Panc1 (cell line): Measurements from ENCODE around the gene IP6K2. TPM values are rescaled to one million over a fixed set of nuclear protein-coding genes. Genes with fewer than 3 reads are reported as not detected.

Experiments used
- ATAC-seq: fragments of 200-7000 bp; cut with Tn5 transposase; 2 replicates; pipeline ENCODE4 v1.9.1; 2020; ENCODE audit warnings: mild to moderate bottlenecking, moderate library complexity
- BruUV-seq: library from RNA; stranded (reverse); fragments of 400-500 nt; replicated peaks from 2 replicates; lab custom pipeline; 2021; lab: Mats Ljungman, UMichigan
- CTCF ChIA-PET: fragments of 300-600 bp; sonication (Branson Sonifier 250); formaldehyde crosslinking; loops from one replicate; lab custom pipeline; 2022; ENCODE audit warnings: antibody characterized with exemption; lab: Charles Lee
- POLR2A ChIA-PET: fragments of 300-600 bp; sonication (Branson Sonifier 250); formaldehyde crosslinking; loops from one replicate; lab custom pipeline; 2022; ENCODE audit warnings: antibody characterized with exemption; lab: Charles Lee
- DNase-seq: peaks from one replicate; pipeline ENCODE4 v3.0.0-alpha.2; 2010; ENCODE audit warnings: low read depth, low spot score
- H3K27ac ChIP-seq: 2 replicates; pipeline ENCODE4 v1.5.1; 2011; ENCODE audit warnings: mild to moderate bottlenecking, low read length, inconsistent platforms
- H3K27me3 ChIP-seq: fragments of 200-500 bp; sonication (Bioruptor generic); 2 replicates; pipeline ENCODE4 v1.6.0; 2014; ENCODE audit warnings: low read length, inconsistent platforms; ENCODE audit not compliant: control insufficient read depth, insufficient read depth
- H3K36me3 ChIP-seq: fragments of 200-500 bp; sonication (Bioruptor generic); 2 replicates; pipeline ENCODE4 v1.5.1; 2014; ENCODE audit warnings: inconsistent platforms, mild to moderate bottlenecking, low read length, moderate library complexity; ENCODE audit not compliant: control insufficient read depth, insufficient read depth
- H3K4me1 ChIP-seq: 2 replicates; pipeline ENCODE4 v1.5.1; 2011; ENCODE audit warnings: inconsistent platforms, mild to moderate bottlenecking, low read length, moderate library complexity; ENCODE audit not compliant: control insufficient read depth, insufficient read depth
- H3K4me3 ChIP-seq, 2 experiments: 2 replicates each; pipeline ENCODE4 v1.5.1; 2011 to 2012; ENCODE audit warnings: low read depth in 2 of 2, low read length in 2 of 2, mild to moderate bottlenecking in 2 of 2, inconsistent platforms in 1 of 2, moderate library complexity in 1 of 2
- H3K9me3 ChIP-seq: fragments of 200-500 bp; sonication (Bioruptor generic); 2 replicates; pipeline ENCODE4 v1.5.1; 2014; ENCODE audit warnings: low read depth, mild to moderate bottlenecking, inconsistent platforms, low read length, moderate library complexity; ENCODE audit not compliant: control insufficient read depth, insufficient read depth
- POLR2AphosphoS5 ChIP-seq: IDR thresholded peaks from 2 replicates; pipeline ENCODE4 v1.6.1; 2012; ENCODE audit warnings: mild to moderate bottlenecking, low read depth, low read length, moderate library complexity
- SIN3A ChIP-seq: IDR thresholded peaks from 2 replicates; pipeline ENCODE4 v1.6.1; 2012; ENCODE audit warnings: low read depth, mild to moderate bottlenecking, low read length, moderate library complexity, borderline replicate concordance; ENCODE audit not compliant: insufficient read depth
- TCF7L2 ChIP-seq: IDR thresholded peaks from 2 replicates; pipeline ENCODE4 v1.6.1; 2011; ENCODE audit warnings: mild to moderate bottlenecking, low read depth, low read length, inconsistent platforms
- in situ Hi-C: cut with HindIII; loops from 2 replicates; pipeline ENCODE4 v1.10.0; 2016; ENCODE audit warnings: low sequenced_read_pairs, low pct_unique_long_range_greater_than_20kb
- intact Hi-C: fragments of 100-400 bp; cut with micrococcal nuclease; formaldehyde crosslinking; loops from one replicate; pipeline ENCODE4 v1.10.0; 2022; ENCODE audit not compliant: unreplicated experiment
- total RNA-seq: library from RNA; stranded (reverse); gene quantifications from one replicate; pipeline ENCODE4 v1.2.1, GENCODE V29; 2021; ENCODE audit not compliant: unreplicated experiment
- TF ChIP-seq, protein P1 (sequence below): fragments of 450-650 bp; IDR thresholded peaks from 2 replicates; pipeline ENCODE4 v1.5.1; 2017; ENCODE audit warnings: mild to moderate bottlenecking
- TF ChIP-seq, protein P2 (sequence below), 2 experiments: IDR thresholded peaks; 2 replicates each; pipeline ENCODE4 v1.6.1; 2011 to 2012; ENCODE audit warnings: low read depth in 2 of 2, control low read depth in 1 of 2, low read length in 1 of 2, mild to moderate bottlenecking in 1 of 2, moderate library complexity in 1 of 2; ENCODE audit not compliant: insufficient read depth in 1 of 2

The IP6K2 gene
- total RNA-seq, 1 experiment from 2014 or later = 50.2 TPM

DNA sequence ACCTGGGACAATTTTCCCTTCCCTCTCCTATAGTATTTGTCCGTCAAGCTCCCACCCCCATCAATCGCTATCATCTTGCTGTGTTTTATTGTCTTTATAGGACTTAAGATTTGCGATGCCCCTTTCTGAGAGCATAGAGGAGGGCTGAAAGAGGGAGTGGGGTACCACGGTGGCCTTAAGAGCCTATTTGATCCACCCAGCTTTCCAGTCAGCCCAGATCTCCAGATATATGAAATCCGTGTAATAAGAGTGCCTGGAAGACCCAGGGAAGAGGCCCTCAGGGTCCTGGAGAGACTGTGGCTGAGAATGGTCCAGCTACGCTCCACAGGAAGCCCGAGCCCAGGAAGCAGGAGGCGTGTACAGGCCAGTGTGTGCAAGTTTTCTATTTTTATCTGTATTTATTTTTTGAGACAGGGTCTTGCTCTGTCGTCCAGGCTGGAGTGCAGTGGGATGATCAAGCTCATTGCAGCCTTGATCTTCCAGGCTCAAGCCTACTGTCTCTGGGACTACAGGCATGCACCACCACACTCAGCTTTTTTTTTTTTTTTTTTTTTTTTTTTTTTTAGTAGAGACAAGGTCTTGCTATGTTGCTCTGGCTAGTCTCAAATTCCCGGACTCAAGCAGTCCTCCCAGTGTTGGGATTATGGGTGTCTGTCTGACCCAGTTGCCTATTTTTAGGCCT, 30.3 kb downstream of the IP6K2 start:
- intact Hi-C loops (no loop called here), in situ Hi-C loops (no loop called here)
- ChIA-PET POLR2A (no interaction called here), CTCF (interaction anchor here (0.6 to 0.7 kb wide), 5 partner anchors 22 to 250 kb away, joined by 3 to 16 read pairs (median 3); partner anchors contain the start of gene ARIH2)
- Histone ChIP-seq H3K27me3 (no peaks in the 10 kb centered on the region), H3K4me3 (peak overlapping the region; percentile 69 to 81), H3K4me1 (peaks cover 12% of the 10 kb centered on the region; the same call in 1 of the 2 replicates), H3K9me3 (no peaks in the 10 kb centered on the region), H3K27ac (no peak overlapping the region), H3K36me3 (peaks cover 3% of the 10 kb centered on the region)
- ATAC-seq = peak; percentile 7; the same call in 1 of the 2 replicates
- DNase-seq = no peak
- BruUV-seq = no TSS peak
- TF ChIP-seq SIN3A = no peak
- TF ChIP-seq, protein P1, sequence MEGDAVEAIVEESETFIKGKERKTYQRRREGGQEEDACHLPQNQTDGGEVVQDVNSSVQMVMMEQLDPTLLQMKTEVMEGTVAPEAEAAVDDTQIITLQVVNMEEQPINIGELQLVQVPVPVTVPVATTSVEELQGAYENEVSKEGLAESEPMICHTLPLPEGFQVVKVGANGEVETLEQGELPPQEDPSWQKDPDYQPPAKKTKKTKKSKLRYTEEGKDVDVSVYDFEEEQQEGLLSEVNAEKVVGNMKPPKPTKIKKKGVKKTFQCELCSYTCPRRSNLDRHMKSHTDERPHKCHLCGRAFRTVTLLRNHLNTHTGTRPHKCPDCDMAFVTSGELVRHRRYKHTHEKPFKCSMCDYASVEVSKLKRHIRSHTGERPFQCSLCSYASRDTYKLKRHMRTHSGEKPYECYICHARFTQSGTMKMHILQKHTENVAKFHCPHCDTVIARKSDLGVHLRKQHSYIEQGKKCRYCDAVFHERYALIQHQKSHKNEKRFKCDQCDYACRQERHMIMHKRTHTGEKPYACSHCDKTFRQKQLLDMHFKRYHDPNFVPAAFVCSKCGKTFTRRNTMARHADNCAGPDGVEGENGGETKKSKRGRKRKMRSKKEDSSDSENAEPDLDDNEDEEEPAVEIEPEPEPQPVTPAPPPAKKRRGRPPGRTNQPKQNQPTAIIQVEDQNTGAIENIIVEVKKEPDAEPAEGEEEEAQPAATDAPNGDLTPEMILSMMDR = no peak
- TF ChIP-seq, protein P2, sequence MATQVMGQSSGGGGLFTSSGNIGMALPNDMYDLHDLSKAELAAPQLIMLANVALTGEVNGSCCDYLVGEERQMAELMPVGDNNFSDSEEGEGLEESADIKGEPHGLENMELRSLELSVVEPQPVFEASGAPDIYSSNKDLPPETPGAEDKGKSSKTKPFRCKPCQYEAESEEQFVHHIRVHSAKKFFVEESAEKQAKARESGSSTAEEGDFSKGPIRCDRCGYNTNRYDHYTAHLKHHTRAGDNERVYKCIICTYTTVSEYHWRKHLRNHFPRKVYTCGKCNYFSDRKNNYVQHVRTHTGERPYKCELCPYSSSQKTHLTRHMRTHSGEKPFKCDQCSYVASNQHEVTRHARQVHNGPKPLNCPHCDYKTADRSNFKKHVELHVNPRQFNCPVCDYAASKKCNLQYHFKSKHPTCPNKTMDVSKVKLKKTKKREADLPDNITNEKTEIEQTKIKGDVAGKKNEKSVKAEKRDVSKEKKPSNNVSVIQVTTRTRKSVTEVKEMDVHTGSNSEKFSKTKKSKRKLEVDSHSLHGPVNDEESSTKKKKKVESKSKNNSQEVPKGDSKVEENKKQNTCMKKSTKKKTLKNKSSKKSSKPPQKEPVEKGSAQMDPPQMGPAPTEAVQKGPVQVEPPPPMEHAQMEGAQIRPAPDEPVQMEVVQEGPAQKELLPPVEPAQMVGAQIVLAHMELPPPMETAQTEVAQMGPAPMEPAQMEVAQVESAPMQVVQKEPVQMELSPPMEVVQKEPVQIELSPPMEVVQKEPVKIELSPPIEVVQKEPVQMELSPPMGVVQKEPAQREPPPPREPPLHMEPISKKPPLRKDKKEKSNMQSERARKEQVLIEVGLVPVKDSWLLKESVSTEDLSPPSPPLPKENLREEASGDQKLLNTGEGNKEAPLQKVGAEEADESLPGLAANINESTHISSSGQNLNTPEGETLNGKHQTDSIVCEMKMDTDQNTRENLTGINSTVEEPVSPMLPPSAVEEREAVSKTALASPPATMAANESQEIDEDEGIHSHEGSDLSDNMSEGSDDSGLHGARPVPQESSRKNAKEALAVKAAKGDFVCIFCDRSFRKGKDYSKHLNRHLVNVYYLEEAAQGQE (IDR thresholded peaks at IDR 0.05; ENCODE audit: insufficient read depth in 1 of 2, low read depth in 2 of 2, low read length in 1 of 2) = no peak
- TF ChIP-seq TCF7L2 = no peak
- TF ChIP-seq POLR2AphosphoS5 = no peak

DNA sequence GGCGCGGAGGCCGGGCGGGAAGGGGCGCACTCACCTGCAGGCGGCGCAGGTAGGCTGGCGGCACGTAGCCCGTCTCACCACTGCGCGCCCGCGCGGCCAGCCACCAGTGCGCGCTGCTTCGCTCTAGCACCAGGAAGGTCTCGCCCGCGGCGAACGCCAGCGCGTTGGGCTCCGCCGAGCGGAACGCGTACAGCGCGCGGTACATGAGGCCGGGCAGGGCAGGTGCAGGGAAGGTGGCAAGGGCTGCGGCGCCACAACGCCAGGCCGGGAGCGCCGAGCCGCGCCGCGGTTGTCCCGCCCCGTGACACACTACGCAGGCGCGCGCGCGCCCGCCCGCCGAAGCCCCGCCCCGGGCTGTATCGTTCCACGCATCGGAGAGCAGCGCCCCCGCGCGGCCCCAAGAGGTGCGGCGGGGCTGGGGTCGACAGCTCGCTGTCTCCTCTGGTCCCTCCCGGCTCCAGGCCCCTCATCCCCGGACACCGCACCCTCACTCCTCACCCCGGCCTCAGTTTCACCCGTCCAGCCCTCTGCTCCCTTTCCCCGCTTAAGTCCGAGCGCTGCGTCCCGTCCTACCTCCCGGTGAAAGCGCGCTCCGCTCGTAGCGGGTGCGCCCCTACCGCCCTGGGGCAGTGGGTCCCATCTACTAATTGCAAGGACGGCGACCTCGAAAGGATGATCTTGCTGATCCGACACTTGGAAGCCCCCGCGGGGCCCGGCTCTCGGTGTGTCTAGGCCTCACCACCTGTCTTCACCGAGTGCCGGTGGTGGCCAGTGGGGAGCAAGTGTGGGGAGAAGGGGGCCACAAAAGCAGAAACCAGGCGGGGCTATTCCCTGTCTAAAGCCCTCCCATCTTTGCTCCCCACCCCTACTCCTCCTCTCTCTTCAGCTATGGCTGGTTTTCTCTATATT, 31.2 kb downstream of the IP6K2 start, which contains the start of gene NCKIPSD:
Gene NCKIPSD (minus strand): TSS at position 313 of the 909 bp plus-strand sequence. CDS start 108 bp downstream, at position 205.
- ChIA-PET CTCF (interaction anchor here (0.6 to 0.7 kb wide), 2 partner anchors 54 to 79 kb away, joined by 3 to 14 read pairs; no protein-coding TSS in a partner anchor), POLR2A (no interaction called here)
- in situ Hi-C loops (no loop called here), intact Hi-C loops (no loop called here)
- H3K27ac ChIP-seq = peak within 1 kb of the TSS; percentile 85
- H3K4me3 ChIP-seq = peak within 1 kb of the TSS; percentile 69 to 81
- DNase-seq (no peak), ATAC-seq (peak; percentile 90)
- TF ChIP-seq POLR2AphosphoS5 = peak; percentile 76
- TF ChIP-seq TCF7L2 = no peak
- TF ChIP-seq, protein P2 (IDR thresholded peaks at IDR 0.05; ENCODE audit: insufficient read depth in 1 of 2, low read depth in 2 of 2, low read length in 1 of 2) = no peak
- TF ChIP-seq, protein P1 = peak; percentile 94
- TF ChIP-seq SIN3A = peak; percentile 74; the same call in 1 of the 2 replicates
- H3K36me3 ChIP-seq = peaks cover 3% of the 10 kb centered on the region
- BruUV-seq = no TSS peak
- H3K9me3 ChIP-seq = no peaks in the 10 kb centered on the region
- H3K4me1 ChIP-seq = peaks cover 12% of the 10 kb centered on the region; the same call in 1 of the 2 replicates
- H3K27me3 ChIP-seq = no peaks in the 10 kb centered on the region
